Activated CD8-positive, alpha-beta memory T cell treated with anti-CD3 and anti-CD28 coated beads, Interleukin-2, amount 50 U/mL, for 48 hours (primary cell): Measurements from ENCODE around the gene PRR19.

ENCODE experiments used
- DNase-seq: peaks from one replicate; pipeline ENCODE4 v3.0.0-alpha.2; 2020

The PRR19 gene

DNA sequence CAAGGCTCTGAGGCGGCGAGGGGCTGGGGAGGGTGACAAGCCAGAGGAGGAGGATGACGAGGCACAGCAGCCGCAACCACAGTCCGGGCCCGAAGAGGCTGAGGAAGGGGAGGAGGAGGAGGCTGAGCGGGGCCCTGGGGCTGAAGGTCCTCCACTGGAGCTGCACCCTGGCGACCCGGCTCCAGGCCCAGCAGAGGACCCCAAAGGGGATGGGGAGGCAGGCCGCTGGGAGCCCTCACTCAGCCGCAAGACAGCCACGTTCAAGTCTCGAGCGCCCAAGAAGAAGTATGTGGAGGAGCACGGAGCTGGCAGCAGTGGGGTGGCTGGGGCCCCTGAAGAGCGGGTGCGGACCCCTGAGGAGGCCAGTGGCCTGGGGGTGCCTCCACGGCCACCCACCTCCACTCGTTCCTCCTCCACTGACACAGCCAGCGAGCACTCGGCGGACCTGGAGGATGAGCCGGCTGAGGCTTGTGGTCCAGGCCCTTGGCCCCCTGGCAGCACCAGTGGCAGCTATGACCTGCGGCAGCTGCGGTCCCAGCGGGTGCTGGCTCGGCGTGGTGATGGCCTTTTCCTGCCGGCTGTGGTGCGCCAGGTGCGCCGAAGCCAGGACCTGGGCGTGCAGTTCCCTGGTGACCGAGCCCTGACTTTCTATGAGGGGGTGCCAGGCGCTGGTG is 29.9 kb upstream of the PRR19 start:
- DNase-seq: no peak

DNA sequence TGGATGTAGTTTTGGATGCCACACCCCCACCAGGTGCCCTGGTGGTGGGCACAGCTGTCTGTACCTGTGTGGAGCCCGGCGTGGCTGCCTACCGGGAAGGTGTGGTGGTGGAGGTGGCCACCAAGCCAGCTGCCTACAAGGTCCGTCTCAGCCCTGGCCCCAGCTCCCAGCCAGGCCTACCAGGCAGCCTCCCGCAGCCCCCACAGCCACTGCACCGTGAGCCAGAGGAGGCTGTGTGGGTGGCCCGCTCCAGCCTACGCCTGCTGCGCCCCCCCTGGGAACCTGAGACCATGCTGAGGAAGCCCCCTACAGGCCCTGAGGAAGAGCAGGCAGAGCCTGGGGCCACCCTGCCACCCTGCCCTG is 29.4 kb upstream of the PRR19 start:
- DNase-seq: no peak

DNA sequence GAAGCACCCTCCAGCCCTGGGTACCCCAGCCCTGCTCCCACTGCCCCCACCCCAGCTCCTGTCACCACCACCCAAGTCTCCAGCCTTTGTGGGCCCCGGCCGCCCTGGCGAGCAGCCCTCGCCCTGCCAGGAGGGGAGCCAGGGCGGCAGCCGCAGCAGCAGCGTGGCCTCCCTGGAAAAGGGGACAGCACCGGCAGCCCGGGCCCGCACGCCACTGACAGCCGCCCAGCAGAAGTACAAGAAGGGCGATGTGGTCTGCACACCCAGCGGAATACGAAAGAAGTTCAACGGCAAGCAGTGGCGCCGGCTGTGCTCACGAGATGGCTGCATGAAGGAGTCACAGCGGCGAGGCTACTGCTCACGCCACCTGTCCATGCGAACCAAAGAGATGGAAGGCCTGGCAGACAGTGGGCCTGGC is 28.9 kb upstream of the PRR19 start:
- no peak for DNase-seq

DNA sequence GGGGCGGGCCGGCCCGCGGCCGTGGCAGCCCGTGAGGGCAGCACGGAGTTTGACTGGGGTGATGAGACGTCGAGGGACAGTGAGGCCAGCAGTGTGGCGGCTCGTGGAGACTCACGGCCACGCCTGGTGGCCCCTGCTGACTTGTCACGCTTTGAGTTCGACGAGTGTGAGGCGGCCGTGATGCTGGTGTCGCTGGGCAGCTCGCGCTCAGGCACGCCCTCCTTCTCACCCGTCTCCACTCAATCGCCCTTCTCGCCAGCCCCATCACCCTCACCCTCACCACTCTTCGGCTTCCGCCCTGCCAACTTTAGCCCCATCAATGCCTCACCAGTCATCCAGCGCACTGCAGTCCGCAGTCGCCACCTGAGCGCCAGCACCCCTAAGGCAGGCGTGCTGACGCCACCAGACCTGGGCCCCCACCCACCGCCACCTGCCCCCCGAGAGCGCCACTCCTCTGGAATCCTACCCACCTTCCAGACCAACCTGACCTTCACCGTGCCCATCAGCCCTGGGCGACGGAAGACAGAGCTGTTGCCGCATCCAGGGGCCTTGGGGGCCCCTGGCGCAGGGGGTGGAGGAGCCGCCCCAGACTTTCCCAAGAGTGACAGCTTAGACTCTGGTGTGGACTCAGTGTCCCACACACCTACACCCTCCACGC is 28.4 kb upstream of the PRR19 start:
- no peak for DNase-seq

DNA sequence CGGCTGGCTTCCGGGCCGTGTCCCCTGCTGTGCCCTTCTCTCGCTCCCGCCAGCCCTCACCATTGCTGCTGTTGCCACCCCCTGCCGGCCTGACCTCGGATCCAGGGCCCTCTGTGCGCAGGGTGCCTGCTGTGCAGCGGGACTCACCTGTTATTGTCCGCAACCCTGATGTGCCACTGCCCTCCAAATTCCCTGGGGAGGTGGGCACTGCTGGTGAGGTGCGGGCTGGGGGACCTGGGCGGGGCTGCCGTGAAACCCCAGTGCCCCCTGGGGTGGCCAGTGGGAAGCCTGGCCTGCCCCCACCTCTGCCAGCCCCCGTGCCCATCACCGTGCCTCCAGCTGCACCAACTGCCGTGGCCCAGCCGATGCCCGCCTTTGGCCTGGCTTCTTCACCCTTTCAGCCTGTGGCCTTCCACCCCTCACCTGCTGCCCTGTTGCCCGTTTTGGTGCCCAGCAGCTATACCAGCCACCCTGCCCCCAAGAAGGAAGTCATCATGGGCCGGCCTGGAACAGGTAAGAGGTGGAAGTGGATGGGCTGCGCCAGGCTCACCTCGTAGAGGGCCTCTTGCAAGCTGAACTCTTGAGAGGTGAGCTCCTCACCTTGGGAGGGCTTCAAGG is 27.8 kb upstream of the PRR19 start:
- DNase-seq: no peak

DNA sequence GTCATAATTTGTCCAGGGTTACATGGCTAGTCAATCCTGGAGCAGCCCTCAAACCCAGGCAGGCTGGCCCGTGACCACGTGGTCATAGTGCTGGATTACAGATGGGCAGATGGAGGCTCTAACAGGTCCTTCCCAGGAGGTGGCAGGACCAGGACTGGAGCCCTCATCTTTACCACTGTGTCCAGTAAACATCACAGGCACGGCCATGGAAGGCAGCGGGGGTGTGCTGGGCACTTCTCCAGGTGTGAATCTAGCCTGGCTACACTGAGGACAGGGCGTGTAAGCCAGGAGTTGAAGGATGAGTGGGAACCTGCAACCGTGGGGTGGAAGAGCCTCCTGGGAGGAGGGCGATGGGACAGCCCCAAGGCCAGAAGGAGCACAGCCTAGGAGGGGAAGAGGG is 26.8 kb upstream of the PRR19 start:
- DNase-seq: no peak

DNA sequence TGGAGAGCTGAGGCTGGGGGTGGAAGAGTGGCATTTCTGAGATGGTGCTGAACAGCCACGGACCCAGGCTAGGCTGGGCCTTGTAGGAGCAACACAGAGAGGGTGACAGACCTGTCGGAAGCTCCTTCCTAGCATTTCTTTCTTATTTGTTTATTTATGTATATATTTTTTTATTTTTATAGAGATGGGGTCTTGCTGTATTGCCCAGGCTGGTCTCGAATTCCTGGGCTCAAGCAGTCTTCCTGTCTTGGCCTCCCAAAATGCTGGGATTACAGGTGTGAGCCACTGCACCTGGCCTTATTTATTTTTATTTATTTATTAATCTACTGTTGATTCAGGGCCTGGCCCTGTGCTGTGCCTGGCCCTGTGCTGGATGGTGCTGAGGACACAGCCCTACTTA is 26.4 kb upstream of the PRR19 start:
- DNase-seq: no peak

DNA sequence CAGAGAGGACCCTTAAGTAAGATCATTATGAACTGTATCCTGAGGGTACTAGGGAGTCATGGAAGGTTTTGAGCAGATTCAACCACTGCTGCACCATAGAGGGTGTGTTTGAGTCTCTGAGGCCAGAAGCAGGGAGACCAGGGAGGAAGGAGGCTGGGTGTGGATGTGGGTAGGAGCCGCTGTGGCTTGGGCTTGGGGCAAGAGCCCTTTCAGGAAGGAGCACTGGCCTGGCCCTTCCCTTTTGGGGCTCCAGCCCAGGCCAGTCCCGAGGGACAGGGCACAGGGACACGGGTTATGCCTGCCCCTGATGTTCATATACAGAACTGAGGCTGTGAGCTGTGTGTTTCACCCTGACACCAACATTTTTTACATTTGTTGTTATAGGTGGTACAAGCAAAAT is 25.6 kb upstream of the PRR19 start:
- DNase-seq: no peak

DNA sequence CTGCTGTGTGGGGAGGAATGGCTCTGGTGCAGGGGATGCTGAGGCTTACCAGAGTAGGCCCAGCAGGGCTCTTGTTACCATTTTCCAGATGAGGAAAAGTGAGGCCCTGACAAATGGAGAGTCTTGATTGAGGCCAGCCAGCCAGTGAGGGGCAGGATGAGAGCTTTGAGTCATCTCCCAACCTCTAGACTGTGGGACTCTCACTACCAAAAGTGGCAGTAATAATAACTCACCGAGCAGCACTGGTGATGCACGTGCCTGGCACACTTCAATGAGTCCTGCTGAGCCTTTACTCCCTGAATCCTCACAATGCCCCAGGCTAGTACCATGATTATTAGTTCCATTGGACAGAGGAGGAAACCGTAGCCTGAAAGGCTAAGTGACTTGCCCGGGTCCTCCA is 25.1 kb upstream of the PRR19 start:
- no peak for DNase-seq

DNA sequence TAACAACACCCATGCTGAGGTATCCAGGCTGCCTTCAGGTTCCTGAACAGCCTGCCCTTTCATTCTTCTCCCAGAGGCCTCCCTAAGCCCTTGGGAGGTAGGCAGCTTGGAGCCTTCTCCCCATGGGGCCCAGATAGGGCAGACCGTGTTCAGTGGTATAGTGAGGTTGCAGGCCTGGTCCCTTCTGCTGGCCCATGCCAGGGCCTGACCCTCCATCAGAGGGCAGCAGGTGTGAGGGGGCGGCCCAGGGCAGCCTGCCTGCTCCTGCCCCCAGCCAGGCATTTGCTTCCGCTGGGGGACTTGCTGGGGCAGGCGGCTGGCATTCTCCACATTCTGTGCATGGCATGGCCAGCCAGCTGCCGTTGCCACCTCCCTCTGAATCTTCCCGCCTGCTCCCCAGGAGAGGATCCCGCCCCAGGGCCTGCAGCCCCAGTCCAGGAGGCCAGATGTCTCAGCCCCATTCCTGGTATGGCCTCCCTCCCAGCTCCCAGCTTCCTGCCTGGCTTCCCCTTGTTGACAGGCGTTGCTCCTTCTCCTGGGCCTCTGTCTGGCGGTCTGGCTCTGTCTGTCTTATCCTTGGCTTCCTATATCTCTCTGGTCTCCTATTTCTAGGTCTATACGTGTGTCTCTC is 24.0 kb upstream of the PRR19 start:
- no peak for DNase-seq

DNA sequence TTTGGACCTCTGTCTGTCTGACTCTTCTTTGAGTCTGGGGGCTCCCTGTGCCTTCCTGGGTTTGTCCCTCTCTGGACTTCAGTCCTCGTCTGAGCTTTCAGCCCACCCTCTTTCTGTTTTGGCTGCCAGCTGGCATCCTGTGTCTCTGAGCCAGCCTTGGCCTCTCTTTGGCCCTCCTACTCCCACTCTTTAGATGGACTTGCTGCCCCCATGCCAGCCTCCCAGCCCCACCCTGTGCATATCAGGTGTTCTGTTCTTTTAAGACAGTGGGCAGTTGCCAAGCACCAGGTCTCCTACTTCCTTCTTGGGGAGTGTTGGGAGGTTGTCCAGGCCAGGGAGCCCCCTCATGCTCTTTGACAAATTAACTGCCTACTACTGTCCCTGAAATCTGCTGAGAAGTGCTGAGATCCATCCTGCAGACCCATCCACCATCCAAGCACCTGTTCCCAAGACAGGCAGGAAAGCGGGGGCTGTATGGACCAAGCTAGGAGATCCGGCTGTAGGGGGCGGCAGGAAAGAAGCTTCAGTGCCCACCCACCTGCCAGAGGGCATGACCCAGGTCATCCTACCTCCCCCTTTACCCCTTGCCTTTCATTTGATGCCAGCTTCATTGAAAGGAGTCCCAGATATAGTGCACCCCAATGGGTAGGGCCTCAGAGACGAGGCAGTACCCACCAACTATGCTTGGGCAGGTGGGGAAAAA is 23.3 kb upstream of the PRR19 start:
- DNase-seq: no peak

DNA sequence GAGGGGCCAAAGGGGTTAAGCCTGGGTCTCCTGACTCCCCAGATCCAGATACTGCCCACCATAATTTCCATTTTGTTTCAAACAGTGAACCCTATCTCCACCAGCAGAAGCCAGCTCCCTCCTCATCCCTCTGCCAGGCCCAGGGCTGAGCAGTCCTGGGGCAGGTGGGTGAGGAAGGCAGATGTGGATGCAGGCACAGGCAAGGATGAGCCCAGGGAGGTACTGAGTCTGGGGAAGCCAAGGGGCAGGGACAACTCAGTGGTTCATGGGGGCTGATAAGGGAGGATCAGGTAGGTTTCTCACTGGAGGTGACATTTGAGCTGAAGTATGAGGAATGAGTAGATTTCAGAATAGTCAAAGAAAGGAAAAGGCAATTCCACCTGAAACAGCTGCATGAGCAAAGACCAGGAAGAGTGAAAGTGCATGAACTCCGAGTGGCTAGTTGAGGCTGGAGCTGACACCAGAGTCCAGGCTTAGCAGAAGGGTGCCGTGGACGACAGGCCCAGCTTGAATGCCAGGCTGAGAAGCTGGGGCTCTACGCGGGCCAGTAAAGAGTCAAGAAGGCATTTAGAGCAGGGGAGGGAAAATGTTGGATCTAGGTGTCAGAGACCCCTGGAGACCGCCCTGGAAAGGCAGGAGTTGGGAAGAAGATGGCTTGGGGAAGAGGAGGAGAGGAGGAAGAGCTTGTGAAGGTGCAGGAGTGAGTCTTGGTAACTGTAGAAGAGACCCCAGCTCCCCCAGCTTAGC is 22.6 kb upstream of the PRR19 start:
- peak; percentile 50 for DNase-seq

DNA sequence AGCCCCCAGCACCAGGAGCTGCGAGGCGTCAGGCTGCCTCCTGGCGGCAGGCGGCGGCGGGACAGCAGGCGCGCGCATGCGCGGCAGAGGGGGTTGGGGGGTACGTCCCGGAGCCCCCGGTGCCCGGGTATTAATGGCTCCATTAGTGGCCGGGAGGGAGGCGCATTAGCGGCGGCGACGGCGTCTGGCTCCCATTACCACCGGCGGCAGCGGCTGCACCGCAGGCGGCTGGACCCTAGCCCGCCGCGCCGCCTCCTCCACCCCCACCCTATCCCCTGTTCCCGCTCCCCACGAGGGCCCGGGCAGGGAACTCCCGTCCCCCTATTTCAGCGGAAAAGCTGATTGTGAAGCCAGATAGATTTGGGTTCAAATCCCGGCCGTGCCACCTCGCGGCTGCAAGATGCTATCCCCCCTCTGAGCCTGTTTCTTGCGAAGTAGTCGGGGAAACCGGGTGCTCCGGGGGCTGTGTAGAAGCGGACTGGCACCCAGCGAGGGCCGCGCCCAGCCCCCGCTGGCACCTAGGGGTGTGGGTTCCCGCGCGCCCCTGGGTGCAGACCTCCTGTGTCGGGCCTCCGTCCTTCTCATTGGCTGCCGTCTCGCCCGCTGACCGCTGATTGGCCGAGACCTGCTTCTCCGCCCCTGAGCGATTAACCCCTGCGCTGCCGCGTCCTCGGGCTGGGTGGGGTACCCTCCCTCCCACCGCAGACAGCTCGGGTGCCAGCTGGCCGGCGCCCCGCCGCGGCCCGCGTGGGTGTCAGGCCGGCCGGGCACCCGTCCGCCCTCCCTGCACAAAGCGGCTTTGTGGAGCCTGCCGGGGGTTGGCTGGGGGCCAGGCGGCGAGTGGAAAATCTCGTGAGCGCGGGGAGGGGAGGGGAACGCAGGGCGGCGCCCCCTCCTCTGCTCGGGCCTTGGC is 21.8 kb upstream of the PRR19 start:
- peak; percentile 95 for DNase-seq

DNA sequence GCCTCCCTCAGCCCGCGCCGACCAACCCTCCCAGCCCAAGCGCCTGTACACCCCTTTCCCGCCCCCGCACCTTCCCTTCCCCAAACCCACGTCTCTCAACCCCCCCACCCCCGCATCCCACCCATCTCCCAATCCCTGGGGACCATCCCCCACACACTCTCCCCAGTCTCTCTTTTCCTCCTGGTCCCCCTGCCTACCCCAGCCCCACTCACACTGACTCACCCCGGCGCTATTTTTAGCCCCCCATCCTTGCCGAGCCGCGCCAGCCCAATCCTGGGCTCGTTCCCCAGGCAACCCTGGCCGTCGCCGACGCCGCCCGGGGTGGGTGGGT is 21.2 kb upstream of the PRR19 start:
- DNase-seq: no peak

DNA sequence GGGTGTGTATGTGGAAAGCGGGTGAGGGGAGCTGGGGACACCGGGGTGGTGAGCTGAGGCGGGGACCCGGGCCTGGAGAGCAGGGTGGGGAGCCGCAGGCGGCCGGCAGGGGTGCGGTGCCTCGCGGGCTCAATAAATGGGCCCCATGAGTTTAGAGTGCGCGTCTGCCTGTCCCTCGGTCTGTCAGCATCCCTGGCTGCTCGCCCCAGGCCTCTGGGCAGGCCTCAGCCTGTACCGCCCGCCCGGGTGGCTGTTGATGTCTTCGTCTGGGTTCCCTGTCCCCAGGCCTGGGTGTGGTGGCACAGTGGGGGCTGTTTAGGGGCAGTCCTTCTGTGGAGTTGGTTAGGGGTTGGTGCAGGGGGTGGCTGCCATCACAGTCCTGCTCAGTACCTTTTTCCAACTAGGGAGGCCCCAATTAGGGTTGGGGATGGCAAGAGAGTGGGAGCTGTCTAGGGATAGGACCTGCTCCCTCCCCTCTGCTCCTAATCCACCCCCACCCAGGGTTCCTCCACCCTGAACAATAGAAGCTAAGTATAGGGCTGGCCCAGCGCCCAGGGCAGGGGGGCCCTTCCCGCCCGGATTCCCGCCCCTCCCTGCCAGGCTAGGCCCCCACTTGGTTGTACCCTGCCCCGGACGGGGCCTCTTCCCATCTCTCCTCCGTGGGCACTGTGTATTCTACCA is 20.6 kb upstream of the PRR19 start:
- peak; percentile 73 for DNase-seq

DNA sequence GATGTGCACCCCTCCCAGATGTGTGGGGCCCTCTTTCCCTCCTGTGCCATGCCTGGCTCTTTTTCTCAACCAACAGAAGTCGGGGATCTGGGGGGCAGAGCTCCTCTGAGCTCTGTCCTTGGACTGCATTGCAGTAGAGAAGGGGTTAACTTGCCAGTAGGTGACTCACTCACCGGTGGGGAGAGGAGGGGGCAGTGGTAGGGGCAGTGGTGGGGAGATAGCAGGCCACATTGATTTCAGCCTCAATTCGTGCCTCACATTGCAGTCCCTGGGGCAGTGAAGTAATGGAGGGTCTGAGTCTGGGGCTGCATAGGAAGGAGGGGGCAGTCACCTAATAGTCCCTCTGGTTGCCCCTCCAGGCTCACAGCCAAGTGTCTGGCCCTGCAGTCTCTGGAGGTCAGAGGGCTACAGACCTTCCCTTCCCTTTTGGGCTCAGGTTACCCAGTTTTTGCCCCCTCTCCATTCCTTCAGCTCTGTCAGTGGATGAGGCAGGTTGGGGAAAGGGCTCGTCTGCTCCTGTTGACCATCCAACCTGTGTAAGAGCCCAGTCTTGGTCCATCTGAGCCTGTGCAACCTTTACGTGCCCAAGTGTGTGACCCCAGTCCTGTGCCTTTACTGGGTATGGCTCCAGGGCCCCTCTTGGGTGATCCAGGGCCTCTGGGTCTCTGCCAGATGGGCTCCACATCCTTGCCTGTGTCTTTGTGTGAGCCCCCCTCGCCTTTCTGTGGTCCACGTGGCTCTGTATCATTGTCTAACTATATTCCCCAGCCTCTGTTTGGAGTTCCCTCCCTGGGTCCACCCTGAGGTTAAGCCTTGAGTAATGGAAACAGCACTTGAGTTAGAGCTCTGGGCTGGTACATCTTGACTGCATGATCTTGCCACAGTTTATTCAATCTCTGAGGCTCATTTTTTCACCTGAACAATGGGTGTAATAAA is 19.8 kb upstream of the PRR19 start:
- no peak for DNase-seq

DNA sequence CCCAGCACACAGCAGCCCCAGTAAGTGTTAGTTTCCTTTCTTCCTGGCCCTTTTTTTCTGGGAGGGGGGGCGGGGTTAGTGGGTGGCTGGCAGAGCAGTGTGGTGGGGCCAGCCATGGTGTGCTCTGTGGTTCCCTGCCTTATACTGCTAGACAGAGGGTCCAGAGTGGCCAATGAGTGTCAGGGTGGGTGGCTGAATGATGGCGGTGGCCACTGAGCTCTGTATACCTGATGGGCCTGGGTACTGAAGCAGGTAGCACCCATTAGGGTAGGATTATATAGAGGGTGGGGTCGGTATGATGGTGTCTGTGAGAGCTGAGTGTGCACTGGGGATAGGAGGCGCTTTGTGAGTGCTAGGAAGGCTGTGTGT is 19.1 kb upstream of the PRR19 start:
- no peak for DNase-seq

DNA sequence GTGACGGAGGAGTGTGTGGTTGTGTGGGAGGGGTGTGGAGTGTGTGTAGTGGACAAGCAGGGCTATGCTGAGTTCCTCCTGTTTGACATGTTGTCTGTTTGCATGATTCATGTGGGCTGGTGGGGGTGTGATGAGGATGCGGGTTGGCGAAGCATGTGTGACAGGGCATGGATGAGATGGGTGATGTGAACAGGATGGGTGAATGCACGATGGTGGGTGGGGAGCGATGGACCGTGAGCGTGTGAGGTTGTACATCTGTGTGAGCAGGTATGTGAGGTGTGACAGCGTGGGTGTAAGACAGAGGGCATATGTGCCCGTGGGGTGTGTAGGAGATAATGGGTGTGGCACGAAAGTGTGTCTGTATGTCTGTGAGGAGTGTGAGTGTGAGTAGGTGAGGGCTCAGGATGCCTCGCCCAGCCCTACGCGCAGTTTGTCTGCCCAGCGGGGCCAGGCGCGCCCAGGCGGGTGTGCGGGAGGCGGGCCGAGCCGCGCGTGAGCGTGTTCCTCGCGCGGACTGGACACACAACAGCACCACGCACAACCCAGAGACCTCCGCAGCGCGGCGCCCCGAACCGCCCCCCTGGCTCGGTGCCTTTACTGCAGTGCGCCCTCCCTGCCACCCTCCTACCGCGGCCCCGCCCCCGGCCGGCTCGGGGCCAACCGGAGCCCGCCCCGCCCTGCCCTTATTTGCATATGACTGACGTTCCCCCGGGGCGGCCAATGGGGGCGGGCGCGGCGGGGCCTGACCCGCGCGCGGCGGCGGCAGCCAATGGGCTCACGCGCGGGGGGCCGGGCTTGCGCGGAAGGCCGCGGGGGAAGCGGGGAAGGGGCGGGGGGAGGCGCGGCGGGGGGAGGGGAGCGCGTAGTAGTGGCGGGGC is 18.5 kb upstream of the PRR19 start:
- peak; percentile 96 for DNase-seq

DNA sequence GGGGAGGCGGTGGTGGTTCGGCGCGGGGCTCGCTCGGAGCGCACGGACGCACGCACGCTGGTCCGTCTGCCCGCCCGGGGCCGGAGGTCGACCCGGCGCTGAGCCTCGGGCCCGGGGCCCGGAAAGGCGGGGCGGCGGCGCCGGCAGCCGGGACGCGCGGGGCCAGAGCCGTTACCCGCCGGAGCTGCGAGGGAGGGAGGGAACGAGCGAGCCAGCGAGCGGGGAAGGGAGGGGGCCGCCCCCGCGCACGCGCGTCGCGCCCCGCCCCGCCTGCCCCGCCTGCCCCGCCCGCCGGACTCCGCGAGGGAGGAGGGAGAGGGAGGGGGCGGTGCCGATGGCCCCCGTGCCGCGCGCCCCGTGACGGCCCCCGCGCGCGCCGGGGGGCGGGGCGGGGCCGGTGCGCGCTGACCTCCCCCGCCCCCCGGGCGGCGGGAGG is 17.8 kb upstream of the PRR19 start:
- peak; percentile 88 for DNase-seq
